Lower leg skin (tissue), 4 donors: ENCODE measurements around the gene PAPPA. TPM values are rescaled to one million over a fixed set of nuclear protein-coding genes. Genes with fewer than 3 reads are reported as not detected.

Source experiments
- DNase-seq, 2 donors: peaks; one replicate each; pipeline ENCODE4 v3.0.0-alpha.2; 2019; ENCODE audit warnings: low spot score in 2 of 2
- H3K4me3 ChIP-seq: fragments of 200-600 bp; sonication (generic); 2 replicates; pipeline ENCODE4 v1.5.1; 2017; ENCODE audit warnings: mild to moderate bottlenecking, low read depth; ENCODE audit not compliant: poor library complexity, severe bottlenecking
- CTCF ChIP-seq, 3 donors: fragments of 450-650 bp; IDR thresholded peaks; one replicate each; pipeline ENCODE4 v1.5.1; 2016; ENCODE audit warnings: antibody characterized with exemption in 3 of 3, mild to moderate bottlenecking in 3 of 3, moderate library complexity in 2 of 3
- POLR2A ChIP-seq, 2 donors: fragments of 450-650 bp; IDR thresholded peaks; one replicate each; pipeline ENCODE4 v1.6.1; 2016 to 2017; ENCODE audit warnings: antibody characterized with exemption in 2 of 2, mild to moderate bottlenecking in 1 of 2, moderate library complexity in 1 of 2
- WGBS, 2 donors: methylation state at CpG; one replicate each; pipeline ENCODE4 v1.1.5; 2018; 5-methylcytosine and 5-hydroxymethylcytosine counted together
- intact Hi-C: fragments of 100-400 bp; cut with DNase I; formaldehyde crosslinking; loops from one replicate; pipeline ENCODE4 v1.15.0; 2023; ENCODE audit warnings: low total_unique reads
- total RNA-seq, 4 donors: library from RNA; depleted of rRNA; stranded (reverse); fragments of >200 nt; gene quantifications; one replicate each; pipeline ENCODE4 v1.1.0, GENCODE V29; 2016

Gene PAPPA
- total RNA-seq, 4 donors from 2014 or later: 0.64 to 2.2 (median 1.9) TPM

- TF ChIP-seq POLR2A (IDR thresholded peaks at IDR 0.05) (no peak), CTCF (IDR thresholded peaks at IDR 0.05) (no peak)
- no peak overlapping the region for H3K4me3 ChIP-seq
- no peak for DNase-seq
- WGBS, 2 donors: 81 to 82% methylated on average over 4 of the region's 4 CpGs
- intact Hi-C loops: no loop called here
Observed at GRCh38 chr9:116179568-116179967, 26.0 kb downstream of the PAPPA start.

GRCh38 chr9:116181853-116182610 lies 28.4 kb downstream of the PAPPA start:
- TF ChIP-seq POLR2A (IDR thresholded peaks at IDR 0.05) (no peak), CTCF (IDR thresholded peaks at IDR 0.05) (no peak)
- no peak for DNase-seq
- WGBS, 2 donors: 53 to 64% methylated on average over 3 of the region's 3 CpGs
- intact Hi-C loops: no loop called here
- H3K4me3 ChIP-seq: no peak overlapping the region

- TF ChIP-seq CTCF (IDR thresholded peaks at IDR 0.05) (no peak), POLR2A (IDR thresholded peaks at IDR 0.05) (no peak)
- WGBS, 2 donors: 82 to 84% methylated on average over 5 of the region's 5 CpGs
- H3K4me3 ChIP-seq: no peak overlapping the region
- intact Hi-C loops: no loop called here
- DNase-seq: no peak
Observed at GRCh38 chr9:116182876-116183275, 29.3 kb downstream of the PAPPA start.

GRCh38 chr9:116187570-116188170 lies 34.1 kb downstream of the PAPPA start:
- WGBS, 2 donors: 94 to 95% methylated on average over 27 of the region's 27 CpGs
- intact Hi-C loops: no loop called here
- TF ChIP-seq CTCF (IDR thresholded peaks at IDR 0.05): no peak
- no peak for TF ChIP-seq POLR2A (IDR thresholded peaks at IDR 0.05)
- DNase-seq: peak in 1 of 2 donors; percentile 84
- no peak overlapping the region for H3K4me3 ChIP-seq

- no peak for DNase-seq
- WGBS, 2 donors: 37 to 62% methylated on average over 5 of the region's 5 CpGs
- H3K4me3 ChIP-seq: no peak overlapping the region
- intact Hi-C loops: no loop called here
- TF ChIP-seq CTCF (IDR thresholded peaks at IDR 0.05): no peak
- no peak for TF ChIP-seq POLR2A (IDR thresholded peaks at IDR 0.05)
Observed at GRCh38 chr9:116189683-116190082, 36.1 kb downstream of the PAPPA start.
